ENCODE results near the gene LCE3E. TPM values are rescaled to one million over a fixed set of nuclear protein-coding genes. Genes with fewer than 3 reads are reported as not detected.

Gene LCE3E
- total RNA-seq, 1 donor from 2014 or later = 4.3 TPM

Other genes starting within 250 kb of the LCE3E start
- 0.40 TPM for gene FLG, start 241.5 kb downstream of the LCE3E start, total RNA-seq
- not detected for gene FLG2, start 206.8 kb downstream of the LCE3E start, total RNA-seq
- 1,110 TPM for gene CRNN, start 152.5 kb downstream of the LCE3E start, total RNA-seq
- not detected for gene LCE5A, start 56.0 kb downstream of the LCE3E start, total RNA-seq
- 248 TPM for gene CRCT1, start 52.3 kb downstream of the LCE3E start, total RNA-seq
- 7.7 TPM for gene LCE3D, start 13.7 kb upstream of the LCE3E start, total RNA-seq
- not detected for gene LCE3C, start 33.5 kb upstream of the LCE3E start, total RNA-seq
- not detected for gene LCE3B, start 47.0 kb upstream of the LCE3E start, total RNA-seq
- gene LCE3A, start 56.3 kb upstream of the LCE3E start, total RNA-seq = not detected
- not detected for gene LCE2D, start 96.6 kb upstream of the LCE3E start, total RNA-seq
- gene LCE2C, start 108.5 kb upstream of the LCE3E start, total RNA-seq = not detected
- gene LCE2B, start 119.3 kb upstream of the LCE3E start, total RNA-seq = not detected
- gene LCE2A, start 131.6 kb upstream of the LCE3E start, total RNA-seq = not detected
- gene LCE4A, start 141.4 kb upstream of the LCE3E start, total RNA-seq = not detected
- 3.6 TPM for gene KPRP, start 191.2 kb upstream of the LCE3E start, total RNA-seq
- gene LCE1F, start 208.4 kb upstream of the LCE3E start, total RNA-seq = not detected
- gene LCE1E, start 219.5 kb upstream of the LCE3E start, total RNA-seq = not detected
- gene LCE1D, start 229.9 kb upstream of the LCE3E start, total RNA-seq = not detected
- 1.00 TPM for gene LCE1C, start 239.9 kb upstream of the LCE3E start, total RNA-seq
- not detected for gene LCE1B, start 245.2 kb upstream of the LCE3E start, total RNA-seq